Psoas muscle (tissue), 8 donors: ENCODE data around the gene DNASE1L3. TPM values are rescaled to one million over a fixed set of nuclear protein-coding genes. Genes with fewer than 3 reads are reported as not detected.

ENCODE experiments used
- ATAC-seq, 4 donors: fragments of 200-7000 bp; cut with Tn5 transposase; one replicate each; pipeline ENCODE4 v1.9.1; 2020; ENCODE audit warnings: moderate library complexity in 3 of 4, mild to moderate bottlenecking in 2 of 4
- DNase-seq, 2 donors: peaks; one replicate each; pipeline ENCODE4 v3.0.0-alpha.2; 2020
- H3K27ac ChIP-seq: fragments of 200-600 bp; one replicate; pipeline ENCODE4 v1.8.0; 2022
- H3K27me3 ChIP-seq, 3 donors: fragments of 200-600 bp in 1 of 3; one replicate each; pipeline versions ENCODE4 v1.6.1 to v1.8.0; 2013 to 2022; ENCODE audit warnings: low read length in 2 of 3, mild to moderate bottlenecking in 2 of 3, moderate library complexity in 1 of 3; ENCODE audit not compliant: insufficient read depth in 3 of 3
- H3K36me3 ChIP-seq, 2 donors: fragments of 200-600 bp in 1 of 2; one replicate each; pipeline versions ENCODE4 v1.6.1 to v1.8.0; 2013 to 2022; ENCODE audit warnings: low read depth in 1 of 2, mild to moderate bottlenecking in 1 of 2, moderate library complexity in 1 of 2; ENCODE audit not compliant: insufficient read depth in 1 of 2
- H3K4me1 ChIP-seq: fragments of 200-600 bp; one replicate; pipeline ENCODE4 v1.8.0; 2022
- H3K4me3 ChIP-seq: fragments of 200-600 bp; one replicate; pipeline ENCODE4 v1.8.0; 2022; ENCODE audit warnings: mild to moderate bottlenecking
- H3K9me3 ChIP-seq: fragments of 200-600 bp; one replicate; pipeline ENCODE4 v1.8.0; 2022
- WGBS, 3 donors: extraction: QIAGEN DNeasy Blood & Tissue Kit; methylation state at CpG; one replicate each; pipeline versions ENCODE4 v1.1.6 to v1.1.7; 2013; 5-methylcytosine and 5-hydroxymethylcytosine counted together
- intact Hi-C, 2 donors: fragments of 100-400 bp; cut with DNase I; formaldehyde crosslinking; loops; one replicate each; pipeline versions ENCODE4 v1.11.0 to v1.14.2; 2022
- polyA plus RNA-seq, 3 donors: library from polyadenylated mRNA; stranded (reverse); fragments of 200-250 nt; gene quantifications; one replicate each; pipeline ENCODE4 v1.2.3, GENCODE V29; 2013
- total RNA-seq, 4 donors: library from RNA; stranded (reverse); fragmentation: NEBNext Ultra II Directional in 2 of 4; extraction: Animal tissue kit (Norgen Biotek cat#: 25700) in 2 of 4; gene quantifications; one replicate each; pipeline versions ENCODE4 v1.2.1 to v1.2.4, GENCODE V29; 2021 to 2023
- TF ChIP-seq, protein P1 (sequence below): fragments of 200-600 bp; IDR thresholded peaks from one replicate; pipeline ENCODE4 v1.8.0; 2022; ENCODE audit warnings: antibody characterized with exemption
- donor health status: healthy with polysubstance abuse.
- donor health status: DM: no; HTN: no; CAD: no; lungs with moderate emphysema.
- donor health status: Bipolar disorder and iron deficiency.
- donor health status: healthy.
- donor health status: DM: yes; HTN: yes; CAD: no.
- donor health status: DM: no; HTN: no; CAD: no.
- donor health status: DM: no; HTN: no; CAD: no.
- donor health status: DM: yes; HTN: yes; CAD: no.

DNASE1L3 gene
- total and polyA plus RNA-seq, 7 donors: 0.18 to 1.4 (median 0.73) TPM

DNA sequence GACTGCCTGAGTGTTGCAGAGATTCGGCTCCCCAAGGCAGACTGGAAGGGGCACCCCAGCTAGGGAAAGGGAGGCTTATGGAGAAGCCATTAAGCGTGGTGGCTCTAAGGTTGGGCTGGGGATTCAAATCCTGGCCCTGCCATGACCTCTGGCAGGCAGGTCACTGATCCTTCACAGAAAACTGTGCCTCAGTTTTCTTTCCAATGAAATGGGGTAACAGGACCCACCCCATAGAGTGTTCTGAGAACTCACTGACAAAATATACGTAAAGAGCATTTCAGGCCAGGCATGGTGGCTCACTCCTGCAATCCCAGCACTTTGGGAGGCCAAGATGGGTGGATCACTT, 34.6 kb downstream of the DNASE1L3 start:
- TF ChIP-seq, protein P1, sequence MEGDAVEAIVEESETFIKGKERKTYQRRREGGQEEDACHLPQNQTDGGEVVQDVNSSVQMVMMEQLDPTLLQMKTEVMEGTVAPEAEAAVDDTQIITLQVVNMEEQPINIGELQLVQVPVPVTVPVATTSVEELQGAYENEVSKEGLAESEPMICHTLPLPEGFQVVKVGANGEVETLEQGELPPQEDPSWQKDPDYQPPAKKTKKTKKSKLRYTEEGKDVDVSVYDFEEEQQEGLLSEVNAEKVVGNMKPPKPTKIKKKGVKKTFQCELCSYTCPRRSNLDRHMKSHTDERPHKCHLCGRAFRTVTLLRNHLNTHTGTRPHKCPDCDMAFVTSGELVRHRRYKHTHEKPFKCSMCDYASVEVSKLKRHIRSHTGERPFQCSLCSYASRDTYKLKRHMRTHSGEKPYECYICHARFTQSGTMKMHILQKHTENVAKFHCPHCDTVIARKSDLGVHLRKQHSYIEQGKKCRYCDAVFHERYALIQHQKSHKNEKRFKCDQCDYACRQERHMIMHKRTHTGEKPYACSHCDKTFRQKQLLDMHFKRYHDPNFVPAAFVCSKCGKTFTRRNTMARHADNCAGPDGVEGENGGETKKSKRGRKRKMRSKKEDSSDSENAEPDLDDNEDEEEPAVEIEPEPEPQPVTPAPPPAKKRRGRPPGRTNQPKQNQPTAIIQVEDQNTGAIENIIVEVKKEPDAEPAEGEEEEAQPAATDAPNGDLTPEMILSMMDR: no peak
- H3K27me3 ChIP-seq: no peaks in the 10 kb centered on the region
- intact Hi-C loops: loop anchor here (5.0 to 10.0 kb wide), 4 partner anchors 41 to 359 kb away; partner anchors contain the start of gene ACOX2 (in 1 of the 2)
- peaks cover 3% of the 10 kb centered on the region for H3K4me1 ChIP-seq
- ATAC-seq (no peak), DNase-seq (no peak)
- no peak overlapping the region for H3K27ac ChIP-seq
- H3K9me3 ChIP-seq: no peaks in the 10 kb centered on the region
- WGBS, 3 donors: 81 to 87% (median 85%) methylated on average over 3 of the region's 3 CpGs
- no peaks in the 10 kb centered on the region for H3K36me3 ChIP-seq
- H3K4me3 ChIP-seq: no peak overlapping the region

DNA sequence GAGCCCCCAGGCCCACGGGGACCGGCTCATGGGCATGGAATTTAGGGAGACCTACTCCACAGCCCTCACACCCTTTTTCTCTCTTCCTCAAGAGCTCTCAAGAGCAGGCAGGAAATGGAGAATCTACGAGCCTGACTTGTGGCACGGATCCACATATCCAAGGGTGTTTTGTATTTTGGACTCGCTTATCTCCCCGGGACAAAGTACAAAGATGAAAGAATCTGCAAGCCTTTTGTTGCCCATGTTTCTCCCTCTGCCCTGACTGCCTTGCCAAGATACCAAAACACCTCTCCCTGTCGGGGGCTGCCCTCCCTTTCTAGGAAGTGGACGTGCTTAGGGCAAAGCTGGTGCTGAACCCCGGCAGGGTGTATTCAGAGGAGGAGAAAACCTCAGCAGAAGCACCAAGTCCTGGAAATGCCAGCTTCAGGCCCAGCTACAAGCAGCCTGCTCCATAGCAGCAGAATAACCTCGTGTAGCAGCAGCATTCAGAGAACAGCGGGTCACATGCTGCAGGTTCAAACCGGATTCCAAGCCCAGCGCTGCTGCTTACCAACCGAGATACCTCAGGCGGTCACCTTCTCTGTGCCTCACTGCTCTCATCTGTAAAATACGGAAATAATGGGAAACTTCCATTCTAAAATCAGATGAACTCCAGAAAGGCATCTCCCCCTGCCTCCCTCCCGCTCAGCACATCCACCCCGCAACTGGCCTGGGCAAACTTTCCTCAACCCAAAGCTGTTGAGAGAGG, 35.2 kb downstream of the DNASE1L3 start:
- no peak overlapping the region for H3K27ac ChIP-seq

DNA sequence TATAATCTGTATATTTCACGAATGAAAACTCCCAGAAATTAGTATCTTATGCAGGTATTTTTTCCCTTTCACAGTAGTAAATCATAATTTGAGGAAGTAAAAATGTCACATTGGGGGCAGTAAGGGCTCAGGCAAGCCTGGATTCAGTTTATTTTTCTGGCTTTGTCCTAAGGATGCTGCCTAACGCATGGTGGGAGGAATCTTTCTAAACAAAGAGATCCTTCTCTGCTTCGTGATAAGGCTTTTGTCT, 35.7 kb downstream of the DNASE1L3 start:
- 53 to 73% (median 56%) methylated on average over 3 of the region's 3 CpGs for WGBS, 3 donors
- Histone ChIP-seq H3K4me1 (peaks cover 3% of the 10 kb centered on the region), H3K27me3 (no peaks in the 10 kb centered on the region), H3K27ac (no peak overlapping the region), H3K4me3 (no peak overlapping the region), H3K9me3 (no peaks in the 10 kb centered on the region), H3K36me3 (no peaks in the 10 kb centered on the region)
- TF ChIP-seq, protein P1: no peak
- DNase-seq (no peak), ATAC-seq (no peak)
- intact Hi-C loops: loop anchor here (5.0 to 10.0 kb wide), 4 partner anchors 42 to 360 kb away; partner anchors contain the start of gene ACOX2 (in 1 of the 2)

More for the DNA sequence above, 35.2 kb downstream of the DNASE1L3 start:
- Histone ChIP-seq H3K4me3 (no peak overlapping the region), H3K27me3 (no peaks in the 10 kb centered on the region), H3K36me3 (no peaks in the 10 kb centered on the region), H3K4me1 (peaks cover 3% of the 10 kb centered on the region), H3K9me3 (no peaks in the 10 kb centered on the region)
- TF ChIP-seq, protein P1: no peak
- intact Hi-C loops: loop anchor here (5.0 to 10.0 kb wide), 4 partner anchors 42 to 359 kb away; partner anchors contain the start of gene ACOX2 (in 1 of the 2)
- ATAC-seq: no peak
- 51 to 55% (median 53%) methylated on average over 18 of the region's 18 CpGs for WGBS, 3 donors
- no peak for DNase-seq

DNA sequence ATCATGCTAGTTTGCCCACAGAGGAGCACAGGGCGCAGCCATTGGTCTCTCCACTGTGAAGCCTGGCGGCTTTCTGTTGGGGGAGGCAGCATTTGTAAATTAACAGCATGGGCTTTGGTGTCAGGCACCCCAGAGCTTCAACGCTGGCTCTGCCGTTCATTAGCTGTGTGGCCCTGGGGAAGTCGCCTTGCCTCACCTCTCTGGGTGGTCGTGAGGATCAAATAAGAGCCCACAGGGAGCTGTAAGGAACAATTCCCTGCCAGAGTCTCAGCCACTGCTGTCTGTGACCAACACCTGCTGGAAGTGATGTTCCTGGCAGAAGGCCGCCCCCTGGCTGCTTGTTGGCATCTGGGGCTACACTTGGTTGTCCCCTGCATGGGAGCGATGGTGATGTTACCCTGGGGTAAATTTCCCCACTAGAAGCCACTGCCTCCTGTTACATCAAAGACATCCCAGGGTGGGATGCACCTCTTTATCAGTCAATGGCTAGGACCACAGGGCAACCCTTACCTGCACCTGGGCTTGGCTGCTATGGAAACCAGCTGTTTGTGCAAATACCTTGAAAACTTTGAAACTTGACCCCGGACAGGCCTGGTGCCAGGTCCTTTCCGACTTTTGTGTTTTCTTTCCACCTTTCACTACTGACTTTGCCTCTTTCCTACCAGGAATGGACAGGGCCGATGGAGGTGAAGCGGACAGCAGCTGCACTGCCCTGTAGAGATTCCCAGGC, 36.9 kb downstream of the DNASE1L3 start:
- Histone ChIP-seq H3K36me3 (peaks cover 0 to 4% of the 10 kb centered on the region in 2 donors), H3K27me3 (no peaks in the 10 kb centered on the region), H3K9me3 (no peaks in the 10 kb centered on the region), H3K4me3 (no peak overlapping the region), H3K27ac (no peak overlapping the region), H3K4me1 (peaks cover 3% of the 10 kb centered on the region)
- TF ChIP-seq, protein P1: no peak
- ATAC-seq (no peak), DNase-seq (no peak)
- intact Hi-C loops: loop anchor here in 1 of 2 donors (10.0 kb wide), 1 partner anchor 361 kb away; the partner anchor contains the start of gene ACOX2
- 59 to 63% (median 60%) methylated on average over 12 of the region's 12 CpGs for WGBS, 3 donors
